ENCODE measurements around the gene PALLD.
"Not testable (repeated sequence)": the region's sequence is repeated elsewhere in the genome, so short reads cannot be mapped to it uniquely, and the experiment has no call there.

Gene PALLD

GRCh38 chr4:168725930-168726329 is 229.1 kb downstream of the PALLD start:
- TF ChIP-seq CTCF (IDR thresholded peaks at IDR 0.05; ENCODE audit: insufficient read depth, missing control alignments) = no peak
- no peak for DNase-seq (ENCODE audit: insufficient read length, low spot score)
- no peak for FAIRE-seq

GRCh38 chr4:168727181-168727580 is 230.3 kb downstream of the PALLD start:
- not testable (repeated sequence) for FAIRE-seq; DNase-seq (ENCODE audit: insufficient read length, low spot score)

- TF ChIP-seq CTCF (IDR thresholded peaks at IDR 0.05; ENCODE audit: insufficient read depth, missing control alignments) = no peak
- FAIRE-seq = no peak
- DNase-seq (ENCODE audit: insufficient read length, low spot score) = no peak
Observed at GRCh38 chr4:168731006-168731636, 234.3 kb downstream of the PALLD start.

GRCh38 chr4:168731706-168732414 is 235.0 kb downstream of the PALLD start:
- DNase-seq (ENCODE audit: insufficient read length, low spot score) (no peak), FAIRE-seq (peak; percentile 16)
- no peak for TF ChIP-seq CTCF (IDR thresholded peaks at IDR 0.05; ENCODE audit: insufficient read depth, missing control alignments)

GRCh38 chr4:168732714-168733113 is 235.9 kb downstream of the PALLD start:
- FAIRE-seq (no peak), DNase-seq (ENCODE audit: insufficient read length, low spot score) (no peak)
- no peak for TF ChIP-seq CTCF (IDR thresholded peaks at IDR 0.05; ENCODE audit: insufficient read depth, missing control alignments)

GRCh38 chr4:168734703-168735678 is 238.1 kb downstream of the PALLD start:
- TF ChIP-seq CTCF (IDR thresholded peaks at IDR 0.05; ENCODE audit: insufficient read depth, missing control alignments) = no peak
- DNase-seq (ENCODE audit: insufficient read length, low spot score) (no peak), FAIRE-seq (no peak)

- DNase-seq (ENCODE audit: insufficient read length, low spot score) (no peak), FAIRE-seq (no peak)
- TF ChIP-seq CTCF (IDR thresholded peaks at IDR 0.05; ENCODE audit: insufficient read depth, missing control alignments) = no peak
Observed at GRCh38 chr4:168735735-168736134, 238.9 kb downstream of the PALLD start.

Data from D721Med (cell line).